ENCODE results near the gene SRSF4.

Gene SRSF4

GRCh38 chr1:29200906-29201594 lies 19.4 kb upstream of the SRSF4 start:
- no peak for DNase-seq

- no peak for DNase-seq
These were observed 16.3 kb upstream of the SRSF4 start for GRCh38 chr1:29197993-29198392.

- DNase-seq, result no peak
These were observed 15.9 kb upstream of the SRSF4 start for GRCh38 chr1:29197590-29197924.

- no peak for DNase-seq
These were observed 15.3 kb upstream of the SRSF4 start for GRCh38 chr1:29196863-29197589.

GRCh38 chr1:29195881-29196291 lies 14.2 kb upstream of the SRSF4 start:
- no peak for DNase-seq

- no peak for DNase-seq
These were observed 12.3 kb upstream of the SRSF4 start for GRCh38 chr1:29193879-29194455.

GRCh38 chr1:29190718-29191117 lies 9.0 kb upstream of the SRSF4 start:
- no peak for DNase-seq

- no peak for DNase-seq
These were observed 5.0 kb upstream of the SRSF4 start for GRCh38 chr1:29186707-29187106.

- DNase-seq, result no peak
These were observed 4.6 kb upstream of the SRSF4 start for GRCh38 chr1:29186252-29186651.

GRCh38 chr1:29183287-29183686 lies 1.6 kb upstream of the SRSF4 start:
- DNase-seq, result no peak

GRCh38 chr1:29180497-29181412 lies 945 bp downstream of the SRSF4 start:
- DNase-seq, result no peak

- DNase-seq, result no peak
These were observed 2.0 kb downstream of the SRSF4 start for GRCh38 chr1:29179641-29180184.

GRCh38 chr1:29177022-29177705 lies 4.5 kb downstream of the SRSF4 start:
- DNase-seq, result no peak

GRCh38 chr1:29176576-29176975 lies 5.1 kb downstream of the SRSF4 start:
- DNase-seq, result no peak

- DNase-seq, result no peak
These were observed 9.2 kb downstream of the SRSF4 start for GRCh38 chr1:29172415-29172939.

- DNase-seq, result no peak
These were observed 10.2 kb downstream of the SRSF4 start for GRCh38 chr1:29171521-29171920.

- DNase-seq, result no peak
These were observed 10.6 kb downstream of the SRSF4 start for GRCh38 chr1:29171089-29171488.

GRCh38 chr1:29169976-29170375 lies 11.7 kb downstream of the SRSF4 start:
- DNase-seq, result no peak

GRCh38 chr1:29167904-29168303 lies 13.8 kb downstream of the SRSF4 start:
- no peak for DNase-seq

- DNase-seq, result no peak
These were observed 15.3 kb downstream of the SRSF4 start for GRCh38 chr1:29166291-29166878.

- no peak for DNase-seq
These were observed 17.1 kb downstream of the SRSF4 start for GRCh38 chr1:29164588-29164987.
